Activated naive CD4-positive, alpha-beta T cell treated with anti-CD3 and anti-CD28 coated beads, Interleukin-2, amount 50 U/mL, for 24 hours (primary cell): ENCODE results near the gene BANK1.

Experiments used
- H3K27ac Mint-ChIP-seq: one replicate; pipeline ENCODE4 v1.8.0; 2021; ENCODE audit warnings: mild to moderate bottlenecking, mixed read lengths
- H3K27me3 Mint-ChIP-seq: one replicate; pipeline ENCODE4 v1.8.0; 2021; ENCODE audit warnings: mixed read lengths
- H3K36me3 Mint-ChIP-seq: one replicate; pipeline ENCODE4 v1.8.0; 2021; ENCODE audit warnings: mixed read lengths
- H3K4me1 Mint-ChIP-seq: one replicate; pipeline ENCODE4 v1.8.0; 2021; ENCODE audit warnings: mixed read lengths
- H3K4me3 Mint-ChIP-seq: one replicate; pipeline ENCODE4 v1.8.0; 2021; ENCODE audit warnings: mild to moderate bottlenecking, mixed read lengths
- H3K9me3 Mint-ChIP-seq: one replicate; pipeline ENCODE4 v1.8.0; 2021; ENCODE audit warnings: mixed read lengths

Gene BANK1

DNA sequence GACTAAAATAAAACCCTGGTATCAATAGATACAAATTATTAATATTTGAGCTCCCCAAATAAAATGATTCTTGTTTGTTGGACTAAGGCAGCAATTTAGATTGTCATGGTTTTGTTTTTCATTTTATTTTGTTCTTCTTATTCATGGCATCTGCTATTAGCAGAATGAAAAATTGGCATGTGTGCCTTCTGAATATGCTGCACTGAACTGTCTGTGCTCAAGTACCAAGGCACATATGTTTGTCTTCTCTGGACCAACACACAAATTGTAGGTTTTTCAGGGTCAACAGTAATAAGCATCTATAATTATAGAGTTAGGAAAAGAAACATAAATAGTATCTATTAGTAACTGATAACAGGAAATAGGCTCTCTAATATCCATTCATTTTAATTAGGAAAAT is 121.1 kb downstream of the BANK1 start:
- Mint-ChIP-seq H3K4me1 (no peaks in the 10 kb centered on the region), H3K27ac (no peak overlapping the region), H3K4me3 (no peak overlapping the region), H3K27me3 (peaks cover 2% of the 10 kb centered on the region), H3K9me3 (no peaks in the 10 kb centered on the region), H3K36me3 (no peaks in the 10 kb centered on the region)

- H3K9me3 Mint-ChIP-seq: no peaks in the 10 kb centered on the region
- no peaks in the 10 kb centered on the region for H3K4me1 Mint-ChIP-seq
- no peaks in the 10 kb centered on the region for H3K36me3 Mint-ChIP-seq
- no peak overlapping the region for H3K27ac Mint-ChIP-seq
- no peaks in the 10 kb centered on the region for H3K27me3 Mint-ChIP-seq
- no peak overlapping the region for H3K4me3 Mint-ChIP-seq
These were observed 124.2 kb downstream of the BANK1 start for GRCh38 chr4:101914761-101915160.

DNA sequence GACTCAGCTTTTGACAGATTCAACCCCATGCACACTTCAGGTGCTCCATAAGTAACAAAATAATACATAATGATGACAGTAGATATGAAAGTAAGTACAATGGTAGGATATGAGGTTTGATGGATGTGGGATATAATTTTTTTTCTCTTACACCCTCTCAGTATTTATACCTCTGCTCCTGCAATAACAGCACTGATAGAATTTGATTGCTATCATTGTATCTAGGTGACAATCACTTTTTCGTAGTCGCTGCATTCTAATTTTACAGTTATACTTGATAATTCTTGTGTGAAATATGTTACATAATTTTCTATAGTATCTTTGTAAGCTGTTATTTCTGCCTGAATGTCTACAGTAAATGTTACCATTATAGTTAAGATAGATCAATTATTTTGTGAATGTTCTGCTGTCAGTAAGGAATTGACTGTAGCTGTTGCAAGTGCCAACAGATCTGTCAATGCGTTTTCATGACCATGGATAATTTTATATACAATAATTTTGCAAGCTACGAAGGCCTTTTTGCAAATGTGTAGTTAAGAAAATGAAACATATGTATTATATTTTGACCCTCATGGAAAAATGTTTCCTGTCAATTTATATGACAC is 128.9 kb downstream of the BANK1 start:
- Mint-ChIP-seq H3K4me1 (no peaks in the 10 kb centered on the region), H3K4me3 (no peak overlapping the region), H3K36me3 (no peaks in the 10 kb centered on the region), H3K9me3 (no peaks in the 10 kb centered on the region), H3K27me3 (no peaks in the 10 kb centered on the region), H3K27ac (no peak overlapping the region)

- Mint-ChIP-seq H3K4me3 (no peak overlapping the region), H3K27me3 (no peaks in the 10 kb centered on the region), H3K9me3 (no peaks in the 10 kb centered on the region), H3K4me1 (no peaks in the 10 kb centered on the region), H3K27ac (no peak overlapping the region), H3K36me3 (no peaks in the 10 kb centered on the region)
These were observed 130.8 kb downstream of the BANK1 start for GRCh38 chr4:101921370-101921769.

GRCh38 chr4:101931619-101932018 is 141.1 kb downstream of the BANK1 start:
- Mint-ChIP-seq H3K27ac (no peak overlapping the region), H3K36me3 (no peaks in the 10 kb centered on the region), H3K4me3 (no peak overlapping the region), H3K9me3 (peaks cover 3% of the 10 kb centered on the region), H3K27me3 (peaks cover 5% of the 10 kb centered on the region), H3K4me1 (no peaks in the 10 kb centered on the region)

DNA sequence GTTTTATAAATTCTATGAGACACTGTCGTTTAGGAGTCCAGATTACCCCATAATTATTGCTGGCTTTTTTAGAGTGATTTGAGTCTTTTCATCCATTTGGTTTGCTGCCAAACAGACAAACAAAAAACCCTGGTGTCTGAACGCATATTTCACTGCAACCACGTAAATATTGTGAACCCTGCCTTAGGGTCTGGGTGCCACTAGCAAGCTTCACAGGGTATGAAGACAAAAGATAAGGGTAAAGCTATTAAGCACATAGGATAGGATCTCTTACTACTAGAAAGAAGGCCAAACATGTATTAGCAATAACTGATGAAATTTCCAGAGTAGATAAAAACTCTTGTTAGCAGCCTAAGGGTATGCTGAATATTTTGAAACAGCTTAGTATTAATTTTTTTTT is 143.3 kb downstream of the BANK1 start:
- no peaks in the 10 kb centered on the region for H3K36me3 Mint-ChIP-seq
- H3K4me3 Mint-ChIP-seq: no peak overlapping the region
- no peaks in the 10 kb centered on the region for H3K4me1 Mint-ChIP-seq
- peaks cover 3% of the 10 kb centered on the region for H3K27me3 Mint-ChIP-seq
- H3K9me3 Mint-ChIP-seq: peaks cover 6% of the 10 kb centered on the region
- H3K27ac Mint-ChIP-seq: no peak overlapping the region

DNA sequence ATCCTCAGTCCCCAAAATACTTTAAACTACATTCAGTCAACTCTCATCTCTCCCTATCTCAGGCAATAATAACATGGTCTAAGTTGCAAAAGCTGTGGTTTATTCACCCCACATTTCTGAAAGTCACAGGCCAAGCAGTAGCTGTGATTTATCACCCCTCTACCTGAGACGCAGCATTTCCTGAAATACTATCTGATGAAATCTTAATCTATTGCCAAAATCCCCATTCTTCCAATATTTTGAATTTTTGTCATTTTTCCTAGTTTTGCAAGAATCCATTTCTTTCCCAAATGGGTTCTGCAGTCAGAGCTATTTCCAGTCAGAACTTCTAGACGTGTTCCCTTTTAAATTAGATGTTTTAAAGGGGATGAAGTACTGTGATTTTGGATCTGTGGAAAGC is 148.3 kb downstream of the BANK1 start:
- Mint-ChIP-seq H3K4me3 (no peak overlapping the region), H3K27ac (no peak overlapping the region), H3K36me3 (no peaks in the 10 kb centered on the region), H3K4me1 (no peaks in the 10 kb centered on the region), H3K9me3 (peaks cover 6% of the 10 kb centered on the region), H3K27me3 (no peaks in the 10 kb centered on the region)

- H3K27me3 Mint-ChIP-seq: peaks cover 2% of the 10 kb centered on the region
- no peak overlapping the region for H3K27ac Mint-ChIP-seq
- no peak overlapping the region for H3K4me3 Mint-ChIP-seq
- no peaks in the 10 kb centered on the region for H3K4me1 Mint-ChIP-seq
- H3K36me3 Mint-ChIP-seq: no peaks in the 10 kb centered on the region
- peaks cover under 1% of the 10 kb centered on the region for H3K9me3 Mint-ChIP-seq
These were observed 151.4 kb downstream of the BANK1 start for GRCh38 chr4:101941816-101942358.

- peaks cover 2% of the 10 kb centered on the region for H3K27me3 Mint-ChIP-seq
- H3K4me3 Mint-ChIP-seq: no peak overlapping the region
- H3K36me3 Mint-ChIP-seq: no peaks in the 10 kb centered on the region
- H3K4me1 Mint-ChIP-seq: no peaks in the 10 kb centered on the region
- no peaks in the 10 kb centered on the region for H3K9me3 Mint-ChIP-seq
- no peak overlapping the region for H3K27ac Mint-ChIP-seq
These were observed 152.4 kb downstream of the BANK1 start for GRCh38 chr4:101942891-101943290.

- no peaks in the 10 kb centered on the region for H3K9me3 Mint-ChIP-seq
- H3K36me3 Mint-ChIP-seq: no peaks in the 10 kb centered on the region
- no peaks in the 10 kb centered on the region for H3K4me1 Mint-ChIP-seq
- no peak overlapping the region for H3K27ac Mint-ChIP-seq
- H3K4me3 Mint-ChIP-seq: no peak overlapping the region
- peaks cover 2% of the 10 kb centered on the region for H3K27me3 Mint-ChIP-seq
These were observed 154.1 kb downstream of the BANK1 start for GRCh38 chr4:101944649-101945048.

- Mint-ChIP-seq H3K27ac (no peak overlapping the region), H3K4me3 (no peak overlapping the region), H3K27me3 (peaks cover 2% of the 10 kb centered on the region), H3K36me3 (no peaks in the 10 kb centered on the region), H3K9me3 (no peaks in the 10 kb centered on the region), H3K4me1 (no peaks in the 10 kb centered on the region)
These were observed 157.5 kb downstream of the BANK1 start for GRCh38 chr4:101948055-101948454.

GRCh38 chr4:101948951-101949350 is 158.4 kb downstream of the BANK1 start:
- Mint-ChIP-seq H3K27ac (no peak overlapping the region), H3K9me3 (no peaks in the 10 kb centered on the region), H3K4me1 (no peaks in the 10 kb centered on the region), H3K4me3 (no peak overlapping the region), H3K27me3 (peaks cover 2% of the 10 kb centered on the region), H3K36me3 (no peaks in the 10 kb centered on the region)

GRCh38 chr4:101950258-101950979 is 159.9 kb downstream of the BANK1 start:
- H3K27ac Mint-ChIP-seq: no peak overlapping the region

DNA sequence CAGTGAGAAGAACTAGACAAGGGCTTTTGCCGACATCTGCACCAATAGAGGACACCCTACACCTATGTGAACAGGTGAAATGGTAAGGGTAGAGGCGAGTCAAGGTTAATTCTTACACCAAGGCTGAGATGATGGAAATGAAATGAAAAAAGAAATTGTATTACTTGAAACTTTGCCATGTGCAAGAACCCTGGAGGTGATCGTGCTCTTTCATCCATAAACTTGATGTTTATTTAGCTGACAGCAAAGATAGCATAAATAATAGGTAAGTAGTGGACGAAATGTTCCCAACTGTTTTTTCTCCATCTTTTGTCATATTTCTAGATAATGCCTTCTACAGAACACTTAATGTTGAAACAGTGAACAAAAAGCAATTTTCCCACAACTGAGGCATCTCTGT is 162.5 kb downstream of the BANK1 start:
- Mint-ChIP-seq H3K27ac (no peak overlapping the region), H3K4me1 (no peaks in the 10 kb centered on the region), H3K36me3 (no peaks in the 10 kb centered on the region), H3K27me3 (no peaks in the 10 kb centered on the region), H3K9me3 (no peaks in the 10 kb centered on the region), H3K4me3 (no peak overlapping the region)

More at GRCh38 chr4:101950258-101950979, 159.9 kb downstream of the BANK1 start:
- Mint-ChIP-seq H3K4me1 (no peaks in the 10 kb centered on the region), H3K4me3 (no peak overlapping the region), H3K36me3 (no peaks in the 10 kb centered on the region), H3K27me3 (peaks cover 2% of the 10 kb centered on the region), H3K9me3 (no peaks in the 10 kb centered on the region)

DNA sequence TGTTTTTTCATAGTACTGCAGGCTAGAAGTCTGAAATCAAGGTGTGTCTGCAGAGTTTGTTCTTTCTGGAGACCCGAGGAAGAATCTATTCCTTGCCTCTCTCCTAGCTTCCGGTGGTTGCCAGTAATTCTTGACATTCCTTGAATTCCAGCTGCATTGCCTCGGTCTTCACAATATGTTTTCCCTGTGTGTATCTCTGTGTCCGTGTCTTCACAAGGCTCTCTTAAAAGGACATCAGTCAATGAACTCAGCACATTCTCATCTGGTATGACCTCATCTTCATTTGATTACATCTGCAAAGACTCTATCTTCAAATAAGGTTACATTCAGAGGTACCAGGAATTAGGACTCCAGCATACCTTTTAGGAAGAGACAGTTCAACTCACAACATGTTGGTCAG is 163.4 kb downstream of the BANK1 start:
- no peaks in the 10 kb centered on the region for H3K9me3 Mint-ChIP-seq
- H3K27ac Mint-ChIP-seq: no peak overlapping the region
- no peaks in the 10 kb centered on the region for H3K4me1 Mint-ChIP-seq
- H3K4me3 Mint-ChIP-seq: no peak overlapping the region
- H3K36me3 Mint-ChIP-seq: no peaks in the 10 kb centered on the region
- H3K27me3 Mint-ChIP-seq: no peaks in the 10 kb centered on the region

DNA sequence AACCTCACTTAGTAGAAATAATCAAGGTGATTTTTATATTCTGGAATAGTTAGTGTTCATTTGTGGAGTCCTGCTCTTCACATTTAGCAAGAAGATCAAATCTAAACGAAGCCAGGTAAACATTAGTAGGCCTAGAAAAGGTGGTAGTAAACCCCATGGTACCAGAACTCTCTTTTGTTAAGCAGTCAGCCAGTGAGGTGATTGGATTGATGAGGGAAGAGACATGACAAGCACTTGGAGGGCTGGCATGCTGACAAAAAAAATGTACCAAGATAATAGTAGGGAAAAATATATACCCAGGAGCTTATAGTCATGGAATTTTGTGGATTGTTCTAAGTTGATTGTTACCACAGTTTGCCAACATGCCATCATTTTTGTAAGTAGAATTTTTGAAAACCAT is 163.8 kb downstream of the BANK1 start:
- no peaks in the 10 kb centered on the region for H3K4me1 Mint-ChIP-seq
- no peak overlapping the region for H3K27ac Mint-ChIP-seq
- no peaks in the 10 kb centered on the region for H3K9me3 Mint-ChIP-seq
- no peak overlapping the region for H3K4me3 Mint-ChIP-seq
- no peaks in the 10 kb centered on the region for H3K36me3 Mint-ChIP-seq
- H3K27me3 Mint-ChIP-seq: no peaks in the 10 kb centered on the region
